ENCODE results near the gene CBX1. TPM values are rescaled to one million over a fixed set of nuclear protein-coding genes. Genes with fewer than 3 reads are reported as not detected.

Gene CBX1
- total RNA-seq, 2 experiments from 2014 or later, result 56.8 to 60.0 TPM

- CTCF ChIA-PET, result no interaction called here
Measured at GRCh38 chr17:48125829-48126531, 24.7 kb upstream of the CBX1 start.

GRCh38 chr17:48123776-48124388 is 22.6 kb upstream of the CBX1 start:
- ChIA-PET CTCF (interaction anchor here (0.6 to 1.4 kb wide), 6 partner anchors 12 to 44 kb away, joined by 3 to 4 read pairs (median 3); partner anchors contain the start of gene CBX1), POLR2A (interaction anchor here (0.7 to 0.9 kb wide), 2 partner anchors 12 to 23 kb away, joined by 3 read pairs; no protein-coding TSS in a partner anchor)

More at GRCh38 chr17:48125829-48126531, 24.7 kb upstream of the CBX1 start:
- POLR2A ChIA-PET, result no interaction called here

GRCh38 chr17:48123111-48123510 is 21.8 kb upstream of the CBX1 start:
- ChIA-PET CTCF (interaction anchor here (1.1 to 1.4 kb wide), 4 partner anchors 11 to 43 kb away, joined by 3 to 4 read pairs (median 4); no protein-coding TSS in a partner anchor), POLR2A (interaction anchor here (0.9 kb wide), 1 partner anchor 22 kb away, joined by 3 read pairs; no protein-coding TSS in a partner anchor)

- ChIA-PET CTCF (interaction anchor here (0.8 to 1.4 kb wide), 2 partner anchors 9 to 25 kb away, joined by 3 read pairs; no protein-coding TSS in a partner anchor), POLR2A (no interaction called here)
Measured at GRCh38 chr17:48122665-48123045, 21.4 kb upstream of the CBX1 start.

GRCh38 chr17:48121923-48122664 is 20.8 kb upstream of the CBX1 start:
- POLR2A ChIA-PET, result no interaction called here
- CTCF ChIA-PET, result interaction anchor here (0.6 to 0.8 kb wide), 2 partner anchors 9 to 262 kb away, joined by 3 to 4 read pairs; no protein-coding TSS in a partner anchor

- ChIA-PET POLR2A (interaction anchor here (0.7 kb wide), 1 partner anchor 14 kb away, joined by 5 read pairs; no protein-coding TSS in a partner anchor), CTCF (interaction anchor here (0.5 to 0.9 kb wide), 5 partner anchors 17 to 103 kb away, joined by 3 to 5 read pairs (median 3); no protein-coding TSS in a partner anchor)
Measured at GRCh38 chr17:48113201-48113676, 12.0 kb upstream of the CBX1 start.

- POLR2A ChIA-PET, result interaction anchor here (0.5 to 0.9 kb wide), 3 partner anchors 12 to 357 kb away, joined by 3 to 9 read pairs (median 3); no protein-coding TSS in a partner anchor
- CTCF ChIA-PET, result interaction anchor here (1.0 to 1.6 kb wide), 5 partner anchors 12 to 86 kb away, joined by 3 to 6 read pairs (median 4); no protein-coding TSS in a partner anchor
Measured at GRCh38 chr17:48111937-48112241, 10.6 kb upstream of the CBX1 start.

- ChIA-PET CTCF (interaction anchor here (1.1 to 1.6 kb wide), 3 partner anchors 13 to 85 kb away, joined by 4 to 6 read pairs (median 4); no protein-coding TSS in a partner anchor), POLR2A (no interaction called here)
Measured at GRCh38 chr17:48110761-48111160, 9.5 kb upstream of the CBX1 start.

GRCh38 chr17:48107137-48108055 is 6.1 kb upstream of the CBX1 start, which contains the start of gene SNX11:
Gene SNX11 (plus strand): TSS chr17:48107766. CDS start chr17:48112044, 4,278 bp downstream.
- ChIA-PET POLR2A (interaction anchor here (0.7 to 1.4 kb wide), 8 partner anchors 8 to 136 kb away, joined by 3 to 4 read pairs (median 3); partner anchors contain the start of genes CDK5RAP3 and NFE2L1), CTCF (interaction anchor here (1.0 to 2.7 kb wide), 7 partner anchors 9 to 129 kb away, joined by 3 to 6 read pairs (median 4); partner anchors contain the start of gene COPZ2)

GRCh38 chr17:48106802-48107136 is 5.5 kb upstream of the CBX1 start:
- CTCF ChIA-PET, result interaction anchor here (1.4 to 2.7 kb wide), 3 partner anchors 9 to 128 kb away, joined by 3 to 6 read pairs (median 5); no protein-coding TSS in a partner anchor
- POLR2A ChIA-PET, result interaction anchor here (0.7 to 1.4 kb wide), 6 partner anchors 37 to 135 kb away, joined by 3 read pairs; partner anchors contain the start of genes CDK5RAP3 and NFE2L1

GRCh38 chr17:48104440-48104839 is 3.2 kb upstream of the CBX1 start:
- ChIA-PET CTCF (no interaction called here), POLR2A (no interaction called here)

GRCh38 chr17:48102798-48103715 is 1.8 kb upstream of the CBX1 start:
- CTCF ChIA-PET, result no interaction called here
- POLR2A ChIA-PET, result interaction anchor here (0.6 to 0.8 kb wide), 2 partner anchors 152 to 526 kb away, joined by 3 read pairs; no protein-coding TSS in a partner anchor

GRCh38 chr17:48102043-48102750 is 919 bp upstream of the CBX1 start:
- ChIA-PET POLR2A (interaction anchor here (0.7 kb wide), 1 partner anchor 112 kb away, joined by 5 read pairs; no protein-coding TSS in a partner anchor), CTCF (interaction anchor here (1.4 kb wide), 1 partner anchor 22 kb away, joined by 3 read pairs; no protein-coding TSS in a partner anchor)

GRCh38 chr17:48100591-48101011 is 677 bp downstream of the CBX1 start:
- ChIA-PET POLR2A (interaction anchor here (0.8 to 1.6 kb wide), 2 partner anchors 23 to 52 kb away, joined by 3 to 5 read pairs; partner anchors contain the start of gene NFE2L1), CTCF (interaction anchor here (1.1 to 1.7 kb wide), 4 partner anchors 15 to 493 kb away, joined by 3 to 7 read pairs (median 4); partner anchors contain the start of gene HOXB5)

GRCh38 chr17:48100160-48100559 is 1.1 kb downstream of the CBX1 start:
- CTCF ChIA-PET, result interaction anchor here (0.6 to 1.7 kb wide), 4 partner anchors 15 to 493 kb away, joined by 3 to 7 read pairs (median 4); partner anchors contain the start of gene HOXB5
- POLR2A ChIA-PET, result interaction anchor here (1.6 kb wide), 1 partner anchor 52 kb away, joined by 5 read pairs; the partner anchor contains the start of gene NFE2L1

- CTCF ChIA-PET, result interaction anchor here (0.6 to 1.6 kb wide), 3 partner anchors 12 to 379 kb away, joined by 3 to 4 read pairs (median 4); partner anchors contain the start of gene SNX11
- POLR2A ChIA-PET, result no interaction called here
Measured at GRCh38 chr17:48095611-48096010, 5.7 kb downstream of the CBX1 start.

Measured in activated CD8-positive, alpha-beta memory T cell treated with anti-CD3 and anti-CD28 coated beads for 36 hours (primary cell).